ENCODE results near the gene OXLD1. TPM values are rescaled to one million over a fixed set of nuclear protein-coding genes. Genes with fewer than 3 reads are reported as not detected.

OXLD1 gene
- total RNA-seq, 1 experiment from 2014 or later: 36.1 TPM

- CTCF ChIA-PET: no interaction called here
- H3K4me1 ChIP-seq (ENCODE audit: insufficient read depth, low read length, poor library complexity, severe bottlenecking): peaks cover 6% of the 10 kb centered on the region
Measured at GRCh38 chr17:81660441-81660840, 6.0 kb downstream of the OXLD1 start.

GRCh38 chr17:81659038-81659437, 7.4 kb downstream of the OXLD1 start:
- no peak for DNase-seq (ENCODE audit: low spot score)
- Histone ChIP-seq H3K36me3 (ENCODE audit: insufficient read depth, low read length, poor library complexity, severe bottlenecking) (no peaks in the 10 kb centered on the region), H3K9me3 (ENCODE audit: low read depth, low read length, poor library complexity, severe bottlenecking) (no peaks in the 10 kb centered on the region), H3K4me3 (ENCODE audit: low read depth, low read length, poor library complexity, severe bottlenecking) (no peak overlapping the region), H3K27me3 (replicated peaks; ENCODE audit: insufficient read depth, low read depth, low read length, poor library complexity) (no peaks in the 10 kb centered on the region), H3K4me1 (ENCODE audit: insufficient read depth, low read length, poor library complexity, severe bottlenecking) (no peaks in the 10 kb centered on the region), H3K27ac (ENCODE audit: low read depth, low read length, poor library complexity, severe bottlenecking) (no peak overlapping the region)
- TF ChIP-seq EZH2 (IDR thresholded peaks at IDR 0.05; ENCODE audit: borderline replicate concordance, low read depth, low read length, poor library complexity, severe bottlenecking): no peak
- TF ChIP-seq CTCF (conservative IDR thresholded peaks at IDR 0.05; ENCODE audit: low read depth, low read length): no peak
- intact Hi-C loops (cut with micrococcal nuclease; ENCODE audit: unreplicated experiment): no loop called here
- ChIA-PET CTCF (no interaction called here), POLR2A (ENCODE audit: low non-redundant PET) (no interaction called here)
- BruUV-seq (replicated peaks): no TSS peak

More at GRCh38 chr17:81660441-81660840, 6.0 kb downstream of the OXLD1 start:
- TF ChIP-seq CTCF (conservative IDR thresholded peaks at IDR 0.05; ENCODE audit: low read depth, low read length): no peak
- no peak for TF ChIP-seq EZH2 (IDR thresholded peaks at IDR 0.05; ENCODE audit: borderline replicate concordance, low read depth, low read length, poor library complexity, severe bottlenecking)
- intact Hi-C loops (cut with micrococcal nuclease; ENCODE audit: unreplicated experiment): no loop called here
- DNase-seq (ENCODE audit: low spot score): no peak
- Histone ChIP-seq H3K27ac (ENCODE audit: low read depth, low read length, poor library complexity, severe bottlenecking) (no peak overlapping the region), H3K4me3 (ENCODE audit: low read depth, low read length, poor library complexity, severe bottlenecking) (no peak overlapping the region), H3K36me3 (ENCODE audit: insufficient read depth, low read length, poor library complexity, severe bottlenecking) (peaks cover 7% of the 10 kb centered on the region), H3K9me3 (ENCODE audit: low read depth, low read length, poor library complexity, severe bottlenecking) (no peaks in the 10 kb centered on the region), H3K27me3 (replicated peaks; ENCODE audit: insufficient read depth, low read depth, low read length, poor library complexity) (no peaks in the 10 kb centered on the region)
- POLR2A ChIA-PET (ENCODE audit: low non-redundant PET): interaction anchor here (0.5 kb wide), 1 partner anchor 12 kb away, joined by 3 read pairs; no protein-coding TSS in a partner anchor
- BruUV-seq (replicated peaks): no TSS peak

GRCh38 chr17:81656835-81657234, 9.6 kb downstream of the OXLD1 start:
- BruUV-seq (replicated peaks): no TSS peak
- DNase-seq (ENCODE audit: low spot score): no peak
- Histone ChIP-seq H3K36me3 (ENCODE audit: insufficient read depth, low read length, poor library complexity, severe bottlenecking) (no peaks in the 10 kb centered on the region), H3K9me3 (ENCODE audit: low read depth, low read length, poor library complexity, severe bottlenecking) (no peaks in the 10 kb centered on the region), H3K27ac (ENCODE audit: low read depth, low read length, poor library complexity, severe bottlenecking) (no peak overlapping the region), H3K27me3 (replicated peaks; ENCODE audit: insufficient read depth, low read depth, low read length, poor library complexity) (no peaks in the 10 kb centered on the region), H3K4me1 (ENCODE audit: insufficient read depth, low read length, poor library complexity, severe bottlenecking) (no peaks in the 10 kb centered on the region), H3K4me3 (ENCODE audit: low read depth, low read length, poor library complexity, severe bottlenecking) (no peak overlapping the region)
- TF ChIP-seq EZH2 (IDR thresholded peaks at IDR 0.05; ENCODE audit: borderline replicate concordance, low read depth, low read length, poor library complexity, severe bottlenecking) (no peak), CTCF (conservative IDR thresholded peaks at IDR 0.05; ENCODE audit: low read depth, low read length) (no peak)
- ChIA-PET CTCF (interaction anchor here (0.6 kb wide), 1 partner anchor 381 kb away, joined by 3 read pairs; the partner anchor contains the start of gene DCXR), POLR2A (ENCODE audit: low non-redundant PET) (no interaction called here)
- intact Hi-C loops (cut with micrococcal nuclease; ENCODE audit: unreplicated experiment): no loop called here

All from A673 (cell line).